VCaP (cell line): ENCODE data around the gene RNASE2.
A peak's percentile ranks its signal among the peaks of the same experiment; 100 is the strongest.

Experiments
- H3K27ac ChIP-seq: fragments of 450-650 bp; 2 replicates; pipeline ENCODE4 v1.5.1; 2017
- CTCF ChIP-seq: fragments of 450-650 bp; conservative IDR thresholded peaks from 2 replicates; pipeline ENCODE4 v1.5.1; 2017; ENCODE audit warnings: mild to moderate bottlenecking, moderate library complexity

The RNASE2 gene

GRCh38 chr14:20989787-20990600 is 34.7 kb downstream of the RNASE2 start, which contains the start of gene METTL17:
Gene METTL17, plus strand, starts transcription at chr14:20989980. Its CDS starts 23 bp downstream, at chr14:20990003.
- H3K27ac ChIP-seq: peak within 1 kb of the TSS; percentile 81
- TF ChIP-seq CTCF: peak; percentile 70

GRCh38 chr14:20996521-20996920 is 41.2 kb downstream of the RNASE2 start:
- TF ChIP-seq CTCF: no peak

GRCh38 chr14:20997115-20997514 is 41.8 kb downstream of the RNASE2 start:
- no peak for TF ChIP-seq CTCF

More at GRCh38 chr14:20996521-20996920, 41.2 kb downstream of the RNASE2 start:
- no peak overlapping the region for H3K27ac ChIP-seq

GRCh38 chr14:20997564-20997963 is 42.3 kb downstream of the RNASE2 start:
- H3K27ac ChIP-seq: peak overlapping the region; percentile 14; the same call in 1 of the 2 replicates
- no peak for TF ChIP-seq CTCF

More at GRCh38 chr14:20997115-20997514, 41.8 kb downstream of the RNASE2 start:
- no peak overlapping the region for H3K27ac ChIP-seq

- TF ChIP-seq CTCF: no peak
- H3K27ac ChIP-seq: peak overlapping the region; percentile 14; the same call in 1 of the 2 replicates
Observed at GRCh38 chr14:20998139-20998538, 42.9 kb downstream of the RNASE2 start.

GRCh38 chr14:20998674-20999366 is 43.5 kb downstream of the RNASE2 start, which contains the start of gene SLC39A2:
Gene SLC39A2, plus strand, starts transcription at chr14:20999293. Its CDS starts 154 bp downstream, at chr14:20999447.
- peak within 1 kb of the TSS; percentile 14; the same call in 1 of the 2 replicates for H3K27ac ChIP-seq
- no peak for TF ChIP-seq CTCF

GRCh38 chr14:20999591-20999990 is 44.3 kb downstream of the RNASE2 start:
- no peak overlapping the region for H3K27ac ChIP-seq
- no peak for TF ChIP-seq CTCF
